Islet of Langerhans (tissue), 1 donor: ENCODE measurements around the gene NPHP4.

Experiments used
- FAIRE-seq: peaks from one replicate; lab custom pipeline; 2011; peaks lifted over from hg19 to GRCh38; lab: Jason Lieb, UNC

NPHP4 gene

GRCh38 chr1:5849550-5849949 lies 142.7 kb downstream of the NPHP4 start:
- no peak for FAIRE-seq

DNA sequence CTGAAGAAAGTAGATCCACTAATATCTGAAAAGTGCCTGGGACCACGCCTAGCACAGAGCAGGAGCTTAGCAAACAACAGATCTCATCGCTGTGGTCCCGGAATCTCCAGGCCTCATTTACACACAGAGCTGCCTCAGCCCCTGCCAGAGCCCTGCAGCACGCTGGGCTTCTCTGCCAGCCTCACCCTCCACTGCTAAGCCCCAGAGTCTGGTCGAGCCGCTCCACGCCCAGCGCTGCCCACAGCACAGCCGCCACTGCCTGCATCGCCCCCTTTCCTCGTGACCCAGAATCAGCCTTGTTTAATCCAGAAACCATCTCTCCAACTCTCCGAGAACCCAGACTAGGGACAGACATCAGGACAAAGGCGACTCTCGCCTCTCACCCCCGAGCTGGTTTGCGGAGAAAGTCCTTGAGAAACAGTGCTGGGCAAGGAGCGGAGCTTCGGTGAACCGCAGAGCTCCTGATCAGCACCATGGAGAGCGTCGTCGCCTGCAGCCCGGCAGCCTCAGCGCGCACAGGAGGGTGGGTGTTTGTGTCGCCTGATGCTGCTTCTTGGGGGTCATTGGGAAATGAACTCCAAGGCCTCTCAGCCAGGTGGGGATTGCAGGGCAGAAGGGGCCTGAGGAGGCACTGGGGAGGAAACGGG lies 145.1 kb downstream of the NPHP4 start:
- no peak for FAIRE-seq

GRCh38 chr1:5845376-5845775 lies 146.8 kb downstream of the NPHP4 start:
- no peak for FAIRE-seq

- no peak for FAIRE-seq
Observed at GRCh38 chr1:5844442-5844841, 147.8 kb downstream of the NPHP4 start.

DNA sequence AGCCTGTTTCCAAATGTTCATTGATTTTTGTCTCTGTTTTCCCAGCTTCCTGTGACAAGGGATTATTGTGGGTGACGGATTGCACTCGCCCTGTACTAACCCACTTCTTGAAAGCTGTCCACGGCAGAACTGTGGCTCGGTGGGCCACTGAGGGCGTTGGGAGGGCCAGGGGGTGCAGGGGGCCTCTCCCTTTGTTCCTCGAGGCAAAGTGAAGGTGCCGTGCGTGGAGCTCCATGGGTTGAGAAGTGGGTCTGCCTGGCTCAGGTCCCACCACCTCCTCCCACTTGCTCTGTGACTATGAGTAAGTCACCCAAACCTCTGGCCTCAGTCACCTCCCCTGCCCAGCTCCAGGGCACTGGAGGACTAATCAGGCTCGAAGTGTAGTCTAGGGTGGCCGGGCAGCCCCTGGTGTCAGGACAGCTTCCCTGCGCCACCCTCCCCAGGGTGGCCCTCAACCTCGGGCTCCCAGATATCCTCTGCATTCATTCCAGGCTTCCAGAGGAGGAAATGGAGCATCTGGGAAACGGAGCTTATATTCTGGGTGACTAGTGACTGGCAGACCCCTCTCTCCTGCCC lies 148.6 kb downstream of the NPHP4 start:
- no peak for FAIRE-seq

- no peak for FAIRE-seq
Observed at GRCh38 chr1:5842679-5843078, 149.5 kb downstream of the NPHP4 start.

GRCh38 chr1:5840551-5841001 lies 151.6 kb downstream of the NPHP4 start:
- FAIRE-seq: no peak

- FAIRE-seq: no peak
Observed at GRCh38 chr1:5839881-5840550, 152.2 kb downstream of the NPHP4 start.

DNA sequence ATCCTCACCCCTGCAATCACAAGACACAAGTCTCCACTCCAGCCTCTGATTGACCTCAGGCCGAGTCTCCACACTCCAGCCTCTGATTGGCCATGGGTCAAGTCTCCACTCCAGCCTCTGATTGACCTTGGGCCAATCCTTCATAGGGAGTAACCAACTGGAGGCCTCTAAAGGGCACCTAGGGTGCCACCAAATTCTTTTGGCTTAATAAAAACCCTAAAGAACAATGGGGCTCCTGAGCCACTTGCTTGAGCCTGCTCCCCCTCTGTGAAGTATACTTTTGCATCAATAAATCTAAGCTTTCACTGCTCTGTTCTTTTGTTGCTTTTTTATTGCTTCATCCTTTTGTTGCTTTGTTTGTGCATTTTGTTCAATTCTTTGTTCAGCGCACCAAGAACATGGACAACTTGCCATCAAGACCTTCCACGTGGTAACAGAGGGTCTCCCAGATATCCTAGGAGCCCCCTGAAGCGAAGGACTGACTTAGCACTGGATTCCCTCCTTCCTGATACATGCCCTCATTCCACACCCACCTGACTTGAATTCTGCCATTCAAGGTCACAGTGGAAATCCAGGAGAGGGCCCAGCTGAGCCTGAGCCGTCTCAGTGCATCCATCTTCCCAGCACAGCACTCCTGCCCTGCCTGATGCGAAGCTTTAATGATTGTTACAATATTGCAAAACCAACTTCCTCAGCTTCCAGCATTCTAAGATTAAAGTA lies 152.9 kb downstream of the NPHP4 start:
- no peak for FAIRE-seq

DNA sequence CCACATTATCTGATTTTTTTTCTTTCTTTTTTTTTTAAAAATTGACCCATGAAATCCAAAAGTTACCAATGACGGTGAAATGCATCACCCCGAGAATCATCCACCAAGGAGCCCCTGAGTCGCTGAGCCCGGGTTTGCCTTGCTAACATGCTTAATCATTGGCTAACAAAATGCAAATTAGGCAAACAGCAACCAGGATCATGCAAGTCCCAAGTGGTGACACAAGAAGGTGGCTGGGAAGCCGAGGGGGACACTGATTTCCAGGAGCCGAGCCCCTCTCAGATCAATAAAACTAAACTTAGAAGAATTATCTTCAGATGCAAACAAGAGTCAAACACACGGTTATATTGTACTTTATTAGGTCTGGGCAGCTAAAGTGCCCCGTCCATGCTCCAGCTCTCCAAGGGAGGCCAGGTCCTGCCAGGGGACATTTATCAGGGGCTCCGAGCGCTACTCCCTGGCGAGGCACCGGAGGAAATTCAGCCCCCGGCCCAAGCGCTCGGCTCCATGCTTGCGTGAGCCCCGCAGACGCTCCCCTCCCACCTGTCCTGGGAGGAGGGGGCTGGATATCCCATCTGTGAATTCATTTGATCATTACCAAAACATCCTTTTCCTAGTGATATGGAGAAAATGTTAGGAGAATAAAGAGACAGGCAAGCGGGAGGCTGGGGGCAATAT lies 154.1 kb downstream of the NPHP4 start:
- no peak for FAIRE-seq

DNA sequence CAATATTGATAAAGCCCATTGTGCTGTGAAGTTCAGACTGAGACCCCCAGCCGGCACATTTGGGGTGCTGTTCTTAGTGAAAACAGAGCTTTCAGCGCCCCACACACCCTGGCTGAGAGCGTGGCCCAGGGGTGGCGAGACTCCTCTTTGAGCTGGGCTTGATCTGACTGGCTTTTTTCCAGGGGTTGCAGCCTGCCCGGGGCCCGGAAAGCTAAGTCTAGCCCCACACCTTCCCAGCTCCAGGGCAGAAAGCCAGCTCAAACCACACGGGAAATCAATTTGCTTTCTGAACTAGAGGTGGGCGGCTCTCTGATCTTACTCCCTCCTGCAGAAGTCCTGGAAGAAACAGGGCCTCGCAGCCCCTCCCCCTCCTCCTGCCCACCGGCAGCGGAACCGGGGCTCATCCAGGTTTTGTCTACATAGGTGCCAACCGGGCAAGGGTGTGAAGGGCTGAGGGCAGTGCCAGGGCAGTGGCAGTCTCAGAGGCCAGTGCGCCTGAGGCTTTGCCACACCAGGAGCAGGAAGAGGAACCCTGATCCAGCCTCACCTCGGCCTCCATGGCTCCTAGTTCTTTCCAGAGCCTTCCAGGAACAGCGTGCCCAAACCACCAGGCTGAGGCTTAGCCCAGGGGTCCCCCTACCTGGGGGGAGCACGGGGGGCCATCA lies 155.3 kb downstream of the NPHP4 start:
- FAIRE-seq: no peak

DNA sequence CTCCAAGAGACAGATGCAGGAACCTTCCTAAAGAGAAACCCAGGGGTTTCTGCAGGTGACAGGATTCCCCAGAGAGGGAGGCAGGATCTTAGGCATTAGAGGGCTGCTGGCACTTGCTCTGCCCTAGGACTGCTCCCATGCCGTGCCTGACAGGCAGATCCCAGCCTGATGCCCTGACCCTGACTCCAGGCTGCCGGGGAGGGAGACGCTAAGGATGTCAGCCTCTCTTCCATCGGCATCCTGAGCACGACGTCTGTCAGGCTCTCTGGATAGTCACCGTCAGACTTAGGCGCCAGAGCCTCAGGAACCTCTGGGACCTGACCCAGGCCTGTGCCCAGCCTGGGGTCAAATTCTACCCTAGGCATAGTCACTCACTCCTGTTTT lies 157.1 kb downstream of the NPHP4 start:
- FAIRE-seq: no peak

DNA sequence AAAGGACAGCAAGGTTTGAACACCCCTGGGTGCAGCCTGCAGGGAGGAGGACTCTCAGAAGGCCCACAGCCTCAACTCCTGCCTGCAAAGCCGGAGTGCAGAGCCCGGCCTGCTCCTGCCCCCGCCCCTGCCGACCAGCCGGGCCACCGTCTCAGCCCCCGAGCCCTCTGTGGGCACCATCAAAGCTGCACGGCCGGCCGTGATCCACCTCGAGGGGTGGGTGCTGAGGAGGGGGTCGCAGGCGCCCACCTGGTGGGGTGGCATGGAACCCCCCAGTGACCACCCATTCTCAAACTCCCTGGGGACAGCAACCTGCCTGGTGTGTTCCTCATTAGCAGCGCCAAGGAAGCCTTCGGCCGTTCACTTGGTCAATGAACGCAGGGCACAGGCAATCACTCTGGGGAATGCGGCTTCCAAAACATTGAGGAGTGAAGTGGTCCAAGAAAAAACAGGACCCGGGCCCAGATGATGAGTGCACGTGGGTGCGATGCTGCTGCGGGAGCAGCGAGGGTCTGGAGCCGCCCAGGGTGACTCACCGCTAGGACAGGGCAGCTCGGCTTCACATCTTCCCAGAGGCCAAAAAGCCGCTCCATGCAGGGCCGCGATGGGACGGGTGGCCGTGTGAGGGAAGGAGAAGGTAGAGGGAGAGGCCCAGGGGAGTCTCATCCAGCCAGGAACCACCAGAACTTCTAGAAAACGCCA lies 157.6 kb downstream of the NPHP4 start:
- FAIRE-seq: no peak

DNA sequence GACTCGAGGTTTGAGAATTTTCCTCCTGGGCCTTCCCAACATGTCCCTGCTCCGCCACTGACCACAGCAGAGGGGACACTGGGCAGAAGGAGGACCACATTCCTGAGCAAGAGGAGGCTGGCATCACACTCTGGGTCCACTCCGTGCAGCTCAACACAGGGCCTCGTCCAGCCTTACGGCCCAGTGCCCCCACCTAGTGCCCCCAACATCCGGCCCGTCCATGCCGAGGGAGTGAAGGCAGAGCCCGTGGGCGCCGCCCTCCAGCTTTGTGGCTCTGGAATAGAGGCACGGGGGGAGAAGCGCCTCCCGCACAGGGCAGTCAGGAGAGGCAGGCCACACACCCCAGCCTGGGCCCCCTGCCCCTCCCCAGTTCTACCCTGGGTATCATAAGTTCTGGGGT lies 158.3 kb downstream of the NPHP4 start:
- FAIRE-seq: no peak

GRCh38 chr1:5832916-5833895 lies 159.0 kb downstream of the NPHP4 start:
- no peak for FAIRE-seq

DNA sequence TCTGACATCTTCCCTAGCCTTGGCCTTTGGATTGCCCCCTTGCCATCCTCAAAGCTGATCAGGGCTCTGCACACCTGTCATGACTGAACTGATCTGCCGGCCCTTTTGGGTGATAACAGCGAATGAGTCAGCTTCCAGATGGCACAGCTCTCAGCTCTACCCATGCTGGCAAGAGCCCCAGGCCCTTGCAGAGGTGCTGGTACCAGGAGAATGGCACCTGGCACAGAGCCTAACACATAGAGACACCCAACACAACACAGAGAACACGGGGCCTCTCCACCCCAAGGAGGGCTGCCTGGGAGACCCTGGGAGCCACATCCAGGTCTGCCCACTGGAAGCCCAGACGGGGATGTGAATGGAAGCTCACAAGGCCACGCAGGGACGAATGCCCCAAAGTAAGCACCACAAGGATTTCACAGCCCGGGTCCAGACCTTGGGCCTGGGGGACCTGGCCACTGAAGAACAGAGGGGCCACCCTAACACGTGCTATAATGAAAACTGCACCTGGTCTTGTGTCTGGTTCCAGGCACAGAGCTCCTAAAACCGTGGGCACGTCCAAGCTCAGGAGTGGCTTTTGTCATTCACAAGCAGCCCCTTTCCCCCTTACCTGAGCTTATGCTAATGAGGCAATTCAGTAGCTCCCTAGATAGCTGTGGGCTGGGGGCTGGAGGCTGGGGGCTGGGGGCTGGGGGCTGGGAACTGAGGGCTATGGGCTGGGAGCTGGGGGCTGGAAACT lies 160.5 kb downstream of the NPHP4 start:
- FAIRE-seq: no peak

DNA sequence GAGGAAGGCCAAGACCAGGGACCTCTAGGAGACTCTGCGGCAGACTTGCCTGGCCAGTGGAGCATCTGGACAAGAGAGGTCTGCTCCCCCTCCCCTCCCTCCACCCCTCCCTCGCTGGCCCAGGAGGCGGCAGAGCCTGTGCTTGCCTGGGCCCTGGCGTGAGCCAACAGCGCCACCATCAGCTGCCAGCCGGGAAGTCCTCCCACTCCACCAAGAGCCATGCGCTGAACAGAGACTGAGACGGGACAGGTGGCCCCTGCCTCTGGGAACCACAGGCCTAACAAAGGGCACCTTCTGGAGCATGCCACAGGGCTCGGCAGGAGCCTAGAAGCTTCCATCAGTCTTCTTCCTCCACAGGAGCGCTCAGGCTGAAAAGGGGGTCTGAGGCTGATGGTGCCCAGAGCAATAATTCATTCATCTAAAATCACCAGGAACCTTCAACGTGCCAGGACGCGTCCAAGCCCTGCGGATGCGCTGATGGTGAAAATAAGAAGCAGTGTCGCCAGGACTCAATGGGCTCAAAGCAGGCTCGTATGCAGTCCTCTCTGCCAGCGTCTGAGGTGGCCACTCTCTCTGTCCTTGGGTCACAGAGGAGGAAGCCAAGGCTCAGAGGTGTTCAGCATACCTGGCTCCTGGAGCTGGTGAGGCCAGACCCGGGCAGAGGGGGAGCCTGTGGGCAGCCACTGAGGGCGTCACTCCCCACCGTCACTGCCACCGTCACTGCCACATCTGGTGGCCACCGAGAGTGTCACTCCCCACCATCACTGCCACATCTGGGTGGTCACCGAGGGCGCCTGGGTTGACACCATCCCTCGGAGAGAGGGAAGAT lies 161.2 kb downstream of the NPHP4 start:
- no peak for FAIRE-seq

GRCh38 chr1:5829414-5829813 lies 162.8 kb downstream of the NPHP4 start:
- no peak for FAIRE-seq
